GM19324 (cell line): Measurements from ENCODE around the gene HS6ST3.

Experiments used
- ATAC-seq: cut with Tn5 transposase; IDR thresholded peaks from one replicate; pipeline ENCODE4 v1.9.1; 2021; ENCODE audit warnings: mild to moderate bottlenecking, moderate library complexity; ENCODE audit not compliant: unreplicated experiment, low FRiP score

HS6ST3 gene

DNA sequence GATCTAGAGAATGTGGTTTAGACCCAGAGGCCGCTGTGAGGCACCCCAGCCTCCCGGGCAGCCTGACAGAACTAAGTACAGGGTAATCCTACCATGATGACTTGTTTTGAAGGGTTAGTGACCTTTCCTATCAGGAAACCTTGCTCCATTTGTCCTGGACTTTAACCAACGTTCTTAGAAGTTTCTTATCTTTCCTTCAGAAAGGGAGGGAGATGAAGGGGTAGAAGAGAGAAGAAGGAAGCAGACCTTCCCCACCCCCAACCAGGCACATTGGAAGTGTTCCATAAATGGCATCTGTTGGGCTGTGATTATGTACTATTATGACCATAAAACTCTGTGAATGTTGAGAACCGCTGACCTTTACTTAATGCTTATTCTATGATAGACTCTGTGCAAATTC is 720.2 kb downstream of the HS6ST3 start:
- ATAC-seq, result no peak

DNA sequence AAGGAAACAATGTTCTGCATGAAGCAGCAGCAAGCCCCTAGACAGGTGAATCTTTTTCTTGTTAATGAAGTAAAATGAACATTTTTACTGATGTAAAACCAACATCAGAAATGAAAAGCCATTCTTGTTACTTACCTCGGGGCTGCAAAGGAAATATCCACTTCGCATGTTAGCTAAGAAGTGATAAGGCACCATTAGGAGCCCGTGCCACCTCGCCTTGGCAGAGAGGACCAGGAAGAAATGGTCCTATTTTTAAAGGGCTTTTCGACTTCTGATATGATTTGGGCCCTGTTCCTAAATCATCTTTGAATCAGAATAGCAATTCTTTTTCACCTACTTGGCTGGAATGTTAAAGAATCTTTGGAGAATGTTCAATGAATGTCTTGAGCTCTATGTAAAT is 721.1 kb downstream of the HS6ST3 start:
- no peak for ATAC-seq

DNA sequence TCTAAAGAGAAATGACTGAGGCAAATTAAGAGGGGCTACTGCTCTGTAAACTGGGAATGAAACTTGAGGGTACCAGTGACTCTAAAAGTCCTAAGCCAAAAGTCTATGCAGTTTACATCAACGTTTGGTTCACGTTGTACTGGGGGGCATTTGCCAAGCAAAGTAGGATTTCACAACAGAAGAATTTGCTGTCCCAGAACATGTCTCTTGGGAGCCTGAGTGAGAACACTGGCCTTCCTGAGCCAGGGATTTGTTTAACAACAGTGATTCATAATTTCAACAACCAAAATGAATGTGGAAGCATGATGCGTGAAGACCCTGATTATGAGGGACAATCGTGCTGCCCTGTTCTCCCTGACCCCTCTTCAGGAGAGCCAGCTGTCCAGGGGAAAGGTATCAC is 726.4 kb downstream of the HS6ST3 start:
- ATAC-seq, result no peak

DNA sequence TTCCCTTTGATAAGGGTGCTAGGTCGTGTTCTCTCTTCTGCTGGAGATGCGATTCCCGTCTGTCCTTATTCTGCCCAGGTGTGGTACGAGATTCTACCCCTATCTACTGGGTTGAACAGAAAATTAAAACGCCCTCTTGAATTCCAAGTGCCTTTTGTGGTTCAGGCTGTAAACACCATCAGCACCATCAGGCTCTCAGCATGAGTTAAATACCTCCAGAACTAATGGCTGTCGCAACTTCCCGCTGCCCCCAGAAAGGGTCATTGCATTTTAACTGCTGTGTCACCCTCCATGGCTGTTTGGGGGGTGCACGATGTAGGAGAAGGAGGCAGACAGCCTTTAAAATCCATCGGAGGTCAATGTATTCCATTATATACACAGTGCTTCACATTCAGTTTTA is 727.0 kb downstream of the HS6ST3 start:
- no peak for ATAC-seq

DNA sequence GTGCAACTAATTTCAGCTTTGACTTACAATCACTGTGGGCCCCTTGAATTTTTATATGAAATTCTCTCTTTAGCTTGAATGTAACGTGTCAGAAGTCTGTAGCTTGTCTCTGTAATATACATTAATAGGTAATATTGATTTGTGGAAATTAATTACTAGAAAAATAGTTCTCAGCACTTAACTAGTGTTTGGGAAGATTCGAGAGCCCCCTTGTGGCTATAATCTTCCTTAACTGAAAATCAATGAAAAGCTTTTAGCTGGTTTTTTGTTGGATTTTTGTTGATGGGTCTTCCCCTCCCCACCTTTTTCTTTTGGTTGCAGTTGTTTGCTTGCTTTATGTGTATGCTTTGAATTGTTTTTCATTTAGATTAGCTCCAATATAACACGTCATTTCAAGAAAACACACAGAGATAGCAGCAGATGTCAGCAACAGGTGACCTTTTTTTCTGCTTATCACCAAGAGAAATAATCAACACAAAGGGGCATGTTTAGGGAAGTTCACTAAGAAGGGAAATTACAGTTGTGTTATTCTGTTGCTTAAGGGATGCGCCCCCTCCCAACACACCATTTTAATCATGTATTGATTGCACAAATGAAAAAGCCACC is 727.5 kb downstream of the HS6ST3 start:
- ATAC-seq, result no peak

DNA sequence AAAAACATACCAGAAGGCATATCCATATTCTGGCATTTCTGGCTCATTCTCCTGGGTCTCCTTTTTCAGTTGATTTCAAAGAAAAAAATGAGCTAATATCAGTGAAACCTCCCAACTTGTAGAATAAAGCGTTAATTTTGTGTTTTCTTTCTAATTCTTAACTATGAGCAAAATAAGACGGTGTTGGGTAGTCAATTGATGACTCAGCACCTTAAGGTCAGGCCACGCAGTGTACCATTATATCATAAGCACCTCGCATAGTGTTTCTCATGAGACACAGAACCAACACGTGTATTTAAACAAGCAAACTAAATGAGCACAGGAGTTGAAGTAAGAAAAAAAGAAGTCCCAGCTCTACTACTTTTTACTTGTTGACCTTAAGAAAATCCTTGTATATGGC is 729.5 kb downstream of the HS6ST3 start:
- ATAC-seq, result no peak

DNA sequence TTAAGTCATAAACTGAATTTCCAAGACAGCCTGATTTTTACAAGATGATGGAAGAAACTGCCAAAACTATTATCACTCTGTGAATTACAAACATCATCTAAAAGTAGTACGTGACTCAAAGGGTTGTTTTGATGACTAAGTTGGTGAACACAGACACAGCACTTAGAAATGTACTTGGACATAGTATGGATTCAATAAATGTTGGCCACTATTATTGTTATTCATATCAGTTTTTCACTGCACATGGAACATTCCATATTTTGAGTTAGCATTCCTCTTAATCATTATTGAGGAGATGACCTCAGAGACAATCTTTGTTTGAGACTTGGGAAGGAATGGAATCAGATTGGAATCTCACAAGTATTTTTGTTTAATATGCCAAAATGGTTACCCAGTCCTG is 731.5 kb downstream of the HS6ST3 start:
- ATAC-seq, result no peak

DNA sequence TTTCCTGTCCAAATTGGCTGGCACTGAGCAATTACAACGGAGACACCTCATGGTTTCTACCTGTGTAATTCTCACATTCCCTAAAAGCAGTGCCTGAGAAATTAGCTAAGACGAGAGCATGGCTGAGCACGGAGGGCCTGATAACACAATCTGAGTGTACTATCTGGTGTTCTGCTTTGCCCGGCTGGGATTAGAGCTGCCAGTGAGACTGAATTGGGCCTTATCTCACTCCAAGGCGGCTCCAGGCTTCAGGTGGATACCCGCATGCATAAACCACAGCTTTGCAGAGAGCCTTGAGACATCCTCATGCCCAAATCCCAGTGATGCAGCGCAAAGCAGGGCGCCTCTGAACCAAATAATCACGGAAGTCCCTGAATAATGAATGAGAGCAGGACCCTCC is 732.1 kb downstream of the HS6ST3 start:
- no peak for ATAC-seq

DNA sequence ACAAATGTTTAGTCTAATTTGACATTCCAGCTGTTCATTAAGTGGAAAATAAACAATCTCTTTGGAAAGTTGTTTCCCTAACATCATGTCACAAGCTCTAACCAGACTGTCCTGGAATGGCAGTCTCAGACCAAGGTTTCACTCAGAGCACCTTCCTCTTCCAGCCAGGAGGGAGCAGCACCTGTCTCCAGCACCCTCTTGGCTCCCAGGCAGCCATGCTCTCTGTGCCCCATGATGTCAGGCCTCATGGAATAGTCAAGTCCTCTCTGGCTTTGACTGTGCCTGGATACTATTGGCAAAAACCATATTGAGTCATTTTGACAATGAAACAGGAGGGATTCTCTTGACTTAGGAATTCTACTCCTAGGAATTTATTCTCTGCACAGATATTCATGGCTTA is 733.0 kb downstream of the HS6ST3 start:
- no peak for ATAC-seq

DNA sequence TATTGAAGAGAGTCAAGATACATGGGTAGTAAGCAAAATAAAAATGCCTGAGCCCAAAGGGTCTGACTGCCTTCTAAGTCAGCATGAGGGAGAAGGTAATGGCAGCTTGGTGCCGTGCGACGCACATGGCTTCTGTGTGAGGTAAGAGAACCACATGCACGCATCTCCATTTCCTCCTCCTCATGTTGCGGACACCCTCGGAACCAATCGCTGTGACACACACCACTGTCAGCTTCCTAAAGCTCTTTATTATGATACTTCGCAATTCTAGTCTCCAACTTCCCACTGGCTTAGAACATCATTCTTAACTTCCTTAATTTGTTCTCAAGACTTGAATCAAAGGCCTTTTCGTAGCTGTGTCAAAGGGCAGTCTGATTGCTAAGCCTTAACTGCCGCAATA is 734.2 kb downstream of the HS6ST3 start:
- ATAC-seq, result no peak

DNA sequence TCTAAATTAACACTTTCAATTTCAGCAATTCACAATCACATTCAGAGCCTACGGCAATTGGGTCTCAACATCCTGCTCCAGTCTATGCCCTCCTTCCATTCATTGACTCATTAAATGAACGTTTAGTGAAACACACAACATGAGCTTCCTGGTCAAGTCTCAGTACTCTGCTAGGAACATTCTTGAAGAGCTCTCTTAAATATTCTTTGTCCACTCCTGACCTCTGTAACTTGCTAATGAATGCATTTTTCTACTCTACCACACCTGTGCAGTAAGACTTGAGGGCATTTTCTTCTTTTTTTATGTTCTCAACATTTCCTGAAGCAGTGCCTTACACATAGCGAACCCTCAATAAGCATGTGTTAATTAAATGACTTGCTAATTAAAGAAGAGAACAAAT is 735.7 kb downstream of the HS6ST3 start:
- no peak for ATAC-seq

DNA sequence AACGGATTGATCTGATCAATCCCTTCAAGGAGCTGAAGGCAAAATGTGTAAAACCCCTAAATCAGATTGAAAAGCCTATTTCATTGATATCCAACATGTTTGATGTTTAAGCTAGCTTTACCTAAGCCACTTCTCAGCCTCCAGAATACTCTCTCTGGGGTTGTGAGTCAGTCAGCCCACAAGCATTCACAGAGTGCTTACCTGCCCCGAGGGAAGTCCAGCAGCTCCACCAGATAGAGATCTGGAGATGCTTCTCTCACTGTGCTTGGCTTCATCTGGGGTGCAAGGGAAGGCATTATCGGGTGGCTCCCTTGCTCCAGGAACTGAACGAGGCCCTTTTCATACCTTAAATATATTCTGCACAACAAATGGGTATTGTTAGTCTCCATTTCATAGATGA is 744.7 kb downstream of the HS6ST3 start:
- no peak for ATAC-seq

DNA sequence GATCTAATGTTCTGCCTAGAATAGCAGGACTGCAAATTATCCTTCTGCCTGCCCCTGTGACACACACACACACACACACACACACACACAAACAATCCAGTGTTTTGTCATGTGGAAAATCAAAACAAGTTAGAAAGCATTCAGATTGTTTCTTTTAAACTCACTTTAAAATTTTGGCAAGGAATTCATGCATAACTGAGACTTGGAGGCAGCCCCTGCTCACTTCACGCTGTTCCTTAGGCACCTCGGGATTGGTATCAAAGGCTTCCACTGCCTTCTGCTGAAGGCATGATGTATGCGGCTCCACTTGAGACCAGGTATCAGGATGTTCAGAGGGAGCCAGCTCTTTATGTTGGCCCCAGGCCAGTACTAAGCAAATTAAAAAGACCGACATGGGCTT is 745.6 kb downstream of the HS6ST3 start:
- no peak for ATAC-seq

DNA sequence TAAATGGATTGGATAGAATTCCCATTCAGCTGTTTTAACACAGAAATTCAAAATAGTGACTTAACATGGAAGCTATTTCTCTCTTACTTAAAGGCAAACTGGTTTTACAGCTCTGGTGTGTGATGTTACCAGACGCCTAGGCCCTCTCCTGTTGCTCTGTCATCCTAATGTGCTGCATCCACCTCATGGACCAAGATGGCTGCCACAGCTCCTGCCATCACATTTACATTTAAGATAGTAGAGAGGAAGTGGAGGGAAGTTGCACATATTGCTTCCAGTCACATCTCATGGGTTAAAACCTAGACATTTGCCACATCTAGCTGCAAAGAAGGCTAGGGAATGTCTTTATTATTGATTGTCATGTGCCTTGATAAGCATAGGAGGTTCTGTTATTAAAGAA is 746.8 kb downstream of the HS6ST3 start:
- ATAC-seq, result no peak

DNA sequence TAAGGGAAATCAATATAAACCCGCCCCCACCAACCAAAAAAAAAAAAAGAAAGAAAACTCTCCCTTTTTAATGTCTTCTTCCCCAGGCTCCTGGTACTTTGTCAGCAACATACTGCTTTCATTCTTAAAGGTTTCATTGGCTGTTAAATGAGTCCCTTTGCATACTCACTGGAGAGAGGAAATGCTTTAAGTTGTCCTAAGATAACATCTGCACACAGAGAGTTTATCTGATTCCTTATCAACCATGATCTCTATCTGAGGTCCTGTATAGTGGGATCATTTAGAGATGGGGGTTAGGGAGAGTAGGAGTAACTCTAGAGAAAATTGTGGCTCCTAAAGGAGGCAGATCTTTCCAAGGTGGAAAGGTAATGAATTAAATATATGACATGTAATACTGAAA is 747.9 kb downstream of the HS6ST3 start:
- no peak for ATAC-seq

DNA sequence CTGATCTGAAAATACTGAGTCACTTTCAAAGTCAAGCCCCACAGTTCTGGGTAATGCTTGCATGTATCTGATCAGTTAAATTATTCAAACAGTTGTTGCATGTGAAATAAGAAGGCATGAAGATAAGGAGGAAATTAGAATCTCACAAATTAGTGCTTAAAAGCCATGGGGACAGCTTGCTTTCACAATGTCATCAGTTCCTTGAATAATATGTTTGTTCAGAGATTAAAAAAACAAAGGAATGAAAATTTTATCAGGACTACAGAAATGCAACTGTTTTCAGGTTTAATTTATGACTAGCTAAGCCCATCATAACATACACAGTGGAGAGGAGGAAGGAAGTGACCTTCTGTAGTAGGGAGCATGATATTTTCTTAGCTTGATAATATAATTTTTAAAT is 754.3 kb downstream of the HS6ST3 start:
- ATAC-seq, result no peak

DNA sequence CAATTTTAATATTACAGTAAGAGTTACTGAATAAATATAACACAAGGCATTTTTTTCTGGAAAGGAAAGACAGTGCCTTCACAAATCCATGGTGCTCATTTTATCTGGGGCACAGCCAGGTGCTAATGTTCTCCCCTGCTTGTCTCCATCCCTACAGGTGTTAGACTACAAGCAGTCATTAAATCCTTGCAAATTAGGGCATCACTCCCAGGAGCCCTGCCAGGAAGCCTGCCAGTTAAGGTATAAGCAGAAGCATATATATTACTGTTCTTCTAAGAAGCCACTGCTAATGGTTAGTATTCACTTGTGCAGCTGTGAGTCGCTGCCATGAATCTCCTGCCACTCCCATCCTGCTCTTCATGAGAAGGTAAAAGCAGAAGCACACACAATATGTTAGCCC is 754.7 kb downstream of the HS6ST3 start:
- no peak for ATAC-seq

DNA sequence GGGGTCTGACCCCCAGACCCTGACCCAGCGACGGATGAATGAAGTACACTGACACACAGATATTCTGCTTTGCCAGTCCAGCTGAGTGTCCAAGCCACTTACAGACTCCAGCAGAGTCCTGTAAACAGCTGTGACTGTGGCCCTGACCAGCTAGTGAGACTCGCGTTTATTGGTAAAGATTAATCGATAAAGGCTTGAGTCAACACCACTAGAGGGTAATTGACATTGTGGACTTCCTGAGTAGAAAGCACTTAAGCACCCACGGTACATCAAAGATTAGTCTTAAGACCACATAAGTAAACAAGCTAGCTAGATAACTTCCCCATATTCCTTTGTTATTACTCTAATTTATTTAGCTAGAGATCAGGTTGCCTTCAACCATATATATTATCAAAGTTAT is 758.4 kb downstream of the HS6ST3 start:
- no peak for ATAC-seq

DNA sequence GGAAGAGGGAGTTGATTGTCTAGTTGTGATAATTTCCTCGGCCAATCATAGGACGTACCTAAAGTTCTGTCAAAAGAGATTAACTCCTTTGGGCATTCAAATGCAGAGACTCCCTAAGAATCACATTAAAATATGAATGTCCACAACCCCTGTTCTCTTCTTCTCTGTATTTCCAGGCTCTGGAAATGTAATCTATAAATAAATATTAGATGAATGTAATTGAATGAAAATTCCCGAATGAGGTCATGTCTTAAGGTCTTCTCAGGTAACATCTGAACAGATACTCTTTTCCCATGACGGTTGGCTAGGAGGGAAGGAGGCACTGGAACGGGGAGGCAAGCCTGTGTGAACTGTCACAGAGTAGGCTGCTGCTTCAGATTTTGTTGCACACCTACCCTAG is 759.2 kb downstream of the HS6ST3 start:
- no peak for ATAC-seq

DNA sequence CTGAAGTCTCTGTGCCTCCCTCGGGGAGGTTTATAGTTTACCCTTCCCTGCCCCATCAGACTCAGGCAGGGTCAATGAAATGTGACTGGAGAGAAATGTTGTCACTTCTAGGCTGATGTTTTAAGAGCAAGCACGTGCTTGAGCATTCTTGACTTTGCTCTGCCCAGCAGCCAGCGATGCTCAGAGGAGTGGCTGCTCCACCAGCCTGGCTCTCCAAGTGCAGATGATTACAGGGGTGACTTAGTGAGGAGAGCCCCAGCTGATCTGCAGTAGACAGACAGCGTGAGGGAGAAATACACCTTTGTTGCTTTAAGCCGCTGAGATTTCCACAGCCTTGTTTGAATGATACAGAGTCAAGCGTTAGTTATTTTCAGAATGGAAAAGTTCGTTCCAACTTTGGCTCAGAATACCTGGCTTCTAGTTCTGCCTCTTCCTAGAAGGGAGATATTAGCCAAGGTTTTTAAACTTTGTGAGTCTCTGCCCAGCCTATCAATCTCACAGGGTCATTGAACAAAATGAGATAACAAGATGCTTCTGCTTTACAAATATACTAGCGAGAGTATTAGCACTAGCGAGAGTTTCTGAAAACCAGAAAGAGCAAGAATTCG is 760.7 kb downstream of the HS6ST3 start:
- ATAC-seq, result no peak

DNA sequence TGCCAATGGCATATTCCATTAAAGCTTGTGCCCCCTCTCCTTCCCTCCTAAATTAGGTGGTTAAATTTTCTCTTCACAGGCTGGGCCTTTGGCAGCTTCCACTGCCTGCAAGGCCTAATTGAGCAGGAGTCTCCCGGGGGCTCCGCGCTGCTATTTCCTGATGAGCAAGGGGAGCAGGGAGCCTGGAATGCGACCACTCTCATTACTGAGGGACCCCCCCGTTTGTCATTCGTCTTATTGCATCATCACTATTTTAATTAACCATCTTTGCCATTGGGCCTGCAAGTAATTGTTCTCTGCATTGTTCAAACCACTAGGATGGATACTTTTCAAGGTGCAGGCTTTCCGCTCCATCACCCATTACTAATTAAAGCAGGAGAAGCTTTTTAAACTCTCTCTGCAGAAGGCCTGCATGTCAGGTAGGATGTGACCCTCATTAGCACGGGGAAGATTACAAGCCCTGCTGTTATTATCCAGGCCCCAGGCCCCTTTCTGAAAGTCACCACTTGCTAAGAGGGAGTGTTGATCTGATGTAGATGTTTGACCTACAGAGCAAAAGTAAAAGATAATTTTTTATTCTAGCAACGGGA is 762.0 kb downstream of the HS6ST3 start:
- ATAC-seq, result no peak

DNA sequence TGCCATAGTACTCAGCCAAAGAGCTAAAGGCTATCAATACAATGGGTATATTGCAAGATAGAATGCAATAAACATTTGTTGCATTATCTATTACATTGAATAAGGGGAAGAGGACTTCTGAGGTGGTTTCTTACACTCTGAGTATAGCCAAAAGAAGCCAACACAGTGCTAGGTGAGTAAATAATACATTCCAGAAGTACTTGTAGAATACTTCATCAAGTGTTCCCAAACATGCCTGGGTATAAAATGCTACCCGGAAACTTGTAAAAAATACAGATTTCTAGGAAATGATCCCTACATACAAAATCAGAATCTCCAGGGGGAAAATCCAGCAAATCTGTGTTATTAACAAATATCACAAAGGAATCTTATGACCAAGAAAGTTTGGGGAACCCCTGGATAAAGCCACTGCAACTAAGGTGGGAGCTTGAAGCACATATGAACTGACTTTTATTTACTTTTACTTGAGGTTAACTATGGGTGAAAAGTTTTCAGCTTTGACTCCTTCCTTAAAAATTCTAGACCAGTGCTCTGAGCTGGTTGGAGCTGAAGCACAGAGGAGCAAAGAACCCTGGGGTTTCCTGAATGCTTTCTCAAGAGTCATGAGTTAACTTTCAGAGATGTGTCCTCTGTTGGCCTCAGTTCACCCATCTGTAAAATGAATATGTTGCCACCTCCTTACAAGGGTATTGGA is 768.4 kb downstream of the HS6ST3 start:
- no peak for ATAC-seq
